Activated CD4-positive, alpha-beta T cell treated with anti-CD3 and anti-CD28 coated beads, Interleukin-10, Interleukin-2, amounts not matched to agents 100 ng/mL and 50 ng/mL, durations not matched to agents 16 hours and 8 hours (primary cell): ENCODE results near the gene CNFN.
"Not testable (repeated sequence)": the region's sequence is repeated elsewhere in the genome, so short reads cannot be mapped to it uniquely, and the experiment has no call there.

Experiments used
- DNase-seq: peaks from one replicate; pipeline ENCODE4 v3.0.0-alpha.2; 2020

CNFN gene

GRCh38 chr19:42348211-42348610, 41.9 kb downstream of the CNFN start:
- DNase-seq: no peak

- DNase-seq: no peak
Measured at GRCh38 chr19:42345191-42345812, 44.8 kb downstream of the CNFN start.

GRCh38 chr19:42344336-42344893, 45.7 kb downstream of the CNFN start:
- DNase-seq: no peak

GRCh38 chr19:42343344-42344110, 46.6 kb downstream of the CNFN start:
- DNase-seq: no peak

GRCh38 chr19:42339922-42340321, 50.2 kb downstream of the CNFN start:
- DNase-seq: not testable (repeated sequence)

- DNase-seq: not testable (repeated sequence)
Measured at GRCh38 chr19:42339126-42339860, 50.8 kb downstream of the CNFN start.
